Skin epidermis (tissue), 12 donors: Measurements from ENCODE around the gene PPP1R37.
A peak's percentile ranks its signal among the peaks of the same experiment; 100 is the strongest.

Experiments used
- H3K27ac ChIP-seq, 21 experiments: fragments of 200-600 bp; sonication (generic) in 11 of 21; one replicate each; pipeline ENCODE4 v1.5.0; 2020; ENCODE audit warnings: mild to moderate bottlenecking in 3 of 21, inconsistent platforms in 2 of 21, moderate library complexity in 2 of 21
- H3K4me3 ChIP-seq, 7 experiments: fragments of 200-600 bp; sonication (generic) in 2 of 7; one replicate each; pipeline ENCODE4 v1.5.0; 2020; ENCODE audit warnings: inconsistent platforms in 2 of 7, mild to moderate bottlenecking in 2 of 7, moderate library complexity in 1 of 7

Gene PPP1R37

GRCh38 chr19:45069056-45069455 lies 23.9 kb upstream of the PPP1R37 start:
- H3K27ac ChIP-seq: peak overlapping the region in 5 of 21 experiments; percentile 11 to 75 (median 48)
- H3K4me3 ChIP-seq: no peak overlapping the region

DNA sequence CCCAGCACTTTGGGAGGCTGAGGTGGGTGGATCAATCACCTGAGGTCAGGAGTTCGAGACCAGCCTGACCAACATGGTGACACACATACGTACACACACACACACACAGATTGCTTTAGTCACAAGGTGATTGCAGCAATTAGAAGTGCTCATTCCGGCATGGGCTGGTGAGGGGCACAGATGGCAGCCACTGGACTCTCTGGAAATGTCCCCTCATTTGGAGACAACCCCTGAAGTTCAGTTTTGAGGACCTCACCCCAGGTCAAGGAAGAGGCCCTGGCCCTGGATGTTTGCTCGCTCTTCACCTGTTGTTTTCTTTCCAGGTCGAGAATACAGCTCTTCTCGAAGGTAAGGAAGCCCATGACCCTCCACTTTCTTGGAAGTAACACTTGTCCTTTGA lies 22.8 kb upstream of the PPP1R37 start:
- Histone ChIP-seq H3K4me3 (no peak overlapping the region), H3K27ac (peak overlapping the region in 6 of 21 experiments; percentile 21 to 75 (median 54))

DNA sequence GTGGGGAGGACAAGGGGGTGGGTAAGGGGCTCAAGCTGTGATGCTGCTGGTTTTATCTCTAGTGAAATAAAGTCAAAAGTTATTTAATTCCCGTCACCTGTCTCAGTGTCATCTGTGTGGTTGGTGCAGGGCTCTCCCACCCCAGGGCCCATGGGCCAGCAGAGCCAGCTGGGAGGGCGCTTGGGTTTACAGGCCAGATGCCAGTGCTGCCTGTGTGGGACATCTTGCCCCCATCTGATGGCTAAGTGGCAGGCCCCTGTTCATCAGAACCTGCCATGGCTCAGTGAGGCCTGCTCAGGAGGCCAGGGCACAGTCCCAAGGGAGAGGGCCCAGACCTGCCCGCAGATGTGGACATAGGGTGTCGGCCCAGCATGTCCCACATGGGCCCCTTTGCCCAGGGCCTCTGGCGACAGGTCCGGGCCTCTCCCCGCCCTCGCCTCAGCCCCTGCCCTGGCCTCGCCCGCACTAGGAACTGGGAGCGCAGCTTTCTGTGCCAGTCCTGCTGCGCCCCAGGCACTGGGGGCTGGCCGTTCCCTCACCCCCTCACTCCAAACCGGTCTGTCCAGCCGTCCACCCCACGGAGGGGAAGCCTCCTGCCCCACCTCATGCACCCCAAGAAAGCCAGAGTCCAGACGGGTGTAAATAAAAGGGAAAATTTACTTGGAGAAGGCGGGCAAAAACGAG lies 22.0 kb upstream of the PPP1R37 start:
- Histone ChIP-seq H3K27ac (peak overlapping the region in 10 of 21 experiments; percentile 14 to 75 (median 46)), H3K4me3 (no peak overlapping the region)

DNA sequence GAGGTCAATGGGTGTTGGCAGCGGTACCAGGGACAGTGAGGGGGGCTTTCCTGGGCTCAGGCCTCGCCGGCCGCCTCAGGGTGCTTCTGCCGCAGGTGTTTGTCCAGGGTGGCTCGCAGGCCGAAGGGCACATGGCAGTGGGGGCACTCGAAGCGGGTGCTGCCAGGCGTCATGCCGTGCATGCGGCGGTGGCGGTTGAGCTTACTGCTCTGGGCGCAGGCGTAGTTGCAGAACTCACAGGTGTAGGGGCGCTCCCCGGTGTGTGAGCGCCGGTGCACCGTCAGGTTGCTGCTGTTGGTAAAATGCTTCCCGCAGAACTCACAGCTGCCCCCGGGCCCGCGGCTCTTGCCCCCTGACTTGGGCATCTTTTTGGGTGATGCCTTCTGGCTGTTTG lies 21.4 kb upstream of the PPP1R37 start:
- Histone ChIP-seq H3K4me3 (no peak overlapping the region), H3K27ac (peak overlapping the region in 10 of 21 experiments; percentile 14 to 75 (median 46))

DNA sequence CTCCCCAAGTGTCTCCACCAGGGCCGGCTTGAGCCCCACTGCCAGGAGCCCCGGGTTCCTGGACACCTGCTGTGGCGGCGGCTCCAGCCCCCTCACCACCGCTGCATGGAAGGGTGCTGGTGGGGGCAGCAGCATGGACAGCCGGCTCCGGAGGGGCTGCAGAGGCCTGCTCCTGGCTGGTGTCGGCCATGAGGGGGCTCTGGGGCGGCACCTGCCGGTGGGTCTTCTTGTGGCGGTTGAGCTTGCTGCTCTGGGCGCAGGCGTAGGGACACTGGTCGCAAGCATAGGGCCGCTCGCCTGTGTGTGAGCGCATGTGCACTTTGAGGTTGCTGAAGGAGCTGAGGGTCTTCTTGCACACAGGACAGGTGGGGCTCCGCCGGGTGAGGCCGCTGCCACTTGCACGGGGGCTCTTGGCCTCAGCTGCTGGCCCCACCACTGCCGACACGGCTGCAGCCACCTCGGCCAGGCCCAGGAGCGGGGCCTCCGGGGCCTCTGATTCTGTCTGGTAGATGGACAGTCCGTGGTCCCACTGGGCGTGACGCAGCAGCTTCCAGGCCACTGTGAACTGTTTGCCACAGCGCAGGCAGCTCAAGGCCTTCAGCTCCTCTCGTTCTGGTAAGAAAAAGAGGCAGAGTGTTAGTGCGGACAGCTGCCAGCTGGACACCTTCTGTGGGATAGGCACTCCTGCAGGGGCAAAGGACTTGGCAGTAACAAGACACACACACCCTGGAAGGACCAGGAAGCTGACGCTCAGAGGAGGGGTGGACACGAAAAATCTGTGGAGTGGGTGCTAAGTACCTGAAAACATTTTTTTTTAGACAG lies 20.8 kb upstream of the PPP1R37 start:
- peak overlapping the region in 4 of 21 experiments; percentile 5 to 75 (median 60) for H3K27ac ChIP-seq
- H3K4me3 ChIP-seq: no peak overlapping the region

GRCh38 chr19:45074744-45075300 lies 18.2 kb upstream of the PPP1R37 start:
- H3K27ac ChIP-seq: peak overlapping the region in 18 of 21 experiments; percentile 6 to 92 (median 80)
- peak overlapping the region; percentile 3 to 62 (median 57) for H3K4me3 ChIP-seq

GRCh38 chr19:45075301-45076028 lies 17.5 kb upstream of the PPP1R37 start:
- H3K27ac ChIP-seq: peak overlapping the region; percentile 10 to 92 (median 77)
- peak overlapping the region; percentile 43 to 62 (median 57) for H3K4me3 ChIP-seq

- Histone ChIP-seq H3K27ac (peak within 1 kb of the TSS; percentile 10 to 92 (median 77)), H3K4me3 (peak within 1 kb of the TSS; percentile 43 to 62 (median 57))
Measured at GRCh38 chr19:45076029-45076850, 16.7 kb upstream of the PPP1R37 start, which contains the start of gene ZNF296. TSS of gene ZNF296 (minus strand) at chr19:45076478. CDS start at chr19:45076373, 105 bp downstream.

DNA sequence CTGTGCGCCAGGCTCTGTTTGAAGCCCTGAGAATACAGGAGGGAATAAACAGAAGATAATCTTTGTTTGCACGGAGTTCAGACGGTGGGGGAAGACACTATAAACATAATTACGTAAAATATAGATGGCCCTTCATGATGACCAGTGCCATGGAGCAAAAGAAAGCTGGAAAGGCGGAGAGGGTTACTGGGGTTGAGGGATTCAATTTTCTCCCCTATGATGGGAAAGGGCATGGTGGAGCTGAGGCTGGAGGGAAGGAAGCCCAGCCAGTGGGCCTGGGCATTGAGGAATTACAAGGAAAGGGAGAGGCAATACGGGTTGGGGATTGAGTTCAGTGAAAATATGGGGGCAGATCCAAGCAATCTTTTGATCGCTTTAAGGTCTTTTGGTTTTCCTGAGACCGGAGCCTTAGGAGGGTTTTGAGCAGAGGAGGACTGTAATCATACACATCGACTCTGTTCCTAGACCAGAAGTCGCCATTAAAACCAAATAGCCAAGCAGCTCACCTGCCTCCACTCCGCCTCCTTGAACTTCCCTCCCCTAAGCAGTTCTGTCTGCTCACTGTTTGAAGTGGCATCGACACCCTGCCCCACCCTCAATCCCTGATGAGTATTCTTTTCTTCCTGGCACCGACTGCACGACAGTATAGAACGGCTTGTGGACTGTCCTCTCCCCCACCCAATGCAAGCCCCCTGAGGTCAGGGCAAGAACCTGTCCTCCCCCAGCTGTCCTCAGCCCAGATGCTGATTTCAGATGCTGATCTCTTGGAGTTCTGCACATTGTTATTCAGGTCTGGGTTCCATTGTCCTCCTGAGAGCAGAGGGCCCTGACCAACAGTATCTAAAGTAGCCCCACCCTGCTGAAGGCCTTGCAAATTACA lies 15.9 kb upstream of the PPP1R37 start:
- Histone ChIP-seq H3K4me3 (peak overlapping the region in 4 of 7 experiments; percentile 53 to 62 (median 58)), H3K27ac (peak overlapping the region in 15 of 21 experiments; percentile 27 to 92 (median 80))

DNA sequence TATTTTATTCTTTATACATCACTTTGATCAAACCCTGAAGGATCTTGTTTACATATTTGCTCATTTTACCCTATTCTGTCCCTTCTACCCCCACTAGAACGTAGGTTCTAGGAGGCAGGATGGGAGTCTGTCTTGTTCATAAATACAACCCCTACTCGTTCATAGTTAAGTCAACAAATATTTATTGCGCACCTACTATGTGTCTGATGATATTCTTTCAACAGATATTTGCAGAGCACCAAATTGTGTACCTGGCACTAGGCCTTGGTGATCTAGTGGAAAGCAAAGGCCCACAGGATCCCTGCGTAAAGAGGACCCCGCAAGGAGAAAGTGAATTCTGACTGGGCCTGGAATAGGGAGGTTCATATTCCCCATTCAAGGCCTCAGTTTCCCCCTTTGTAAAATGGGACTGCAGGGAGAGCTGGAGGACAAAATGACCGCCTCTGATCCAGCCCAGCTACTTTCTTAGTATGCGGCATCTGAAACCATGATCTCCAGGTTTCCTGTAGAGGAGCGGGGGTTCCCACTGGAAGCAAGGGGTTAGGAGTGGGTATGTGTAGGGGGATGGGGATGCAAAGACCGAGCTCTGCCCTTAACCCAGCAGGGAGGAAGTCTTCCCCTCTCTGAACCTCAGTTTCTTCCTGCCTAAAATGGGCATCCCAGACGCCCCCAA lies 14.5 kb upstream of the PPP1R37 start:
- H3K4me3 ChIP-seq: peak overlapping the region; percentile 56 to 95 (median 86)
- peak overlapping the region in 19 of 21 experiments; percentile 63 to 98 (median 87) for H3K27ac ChIP-seq

DNA sequence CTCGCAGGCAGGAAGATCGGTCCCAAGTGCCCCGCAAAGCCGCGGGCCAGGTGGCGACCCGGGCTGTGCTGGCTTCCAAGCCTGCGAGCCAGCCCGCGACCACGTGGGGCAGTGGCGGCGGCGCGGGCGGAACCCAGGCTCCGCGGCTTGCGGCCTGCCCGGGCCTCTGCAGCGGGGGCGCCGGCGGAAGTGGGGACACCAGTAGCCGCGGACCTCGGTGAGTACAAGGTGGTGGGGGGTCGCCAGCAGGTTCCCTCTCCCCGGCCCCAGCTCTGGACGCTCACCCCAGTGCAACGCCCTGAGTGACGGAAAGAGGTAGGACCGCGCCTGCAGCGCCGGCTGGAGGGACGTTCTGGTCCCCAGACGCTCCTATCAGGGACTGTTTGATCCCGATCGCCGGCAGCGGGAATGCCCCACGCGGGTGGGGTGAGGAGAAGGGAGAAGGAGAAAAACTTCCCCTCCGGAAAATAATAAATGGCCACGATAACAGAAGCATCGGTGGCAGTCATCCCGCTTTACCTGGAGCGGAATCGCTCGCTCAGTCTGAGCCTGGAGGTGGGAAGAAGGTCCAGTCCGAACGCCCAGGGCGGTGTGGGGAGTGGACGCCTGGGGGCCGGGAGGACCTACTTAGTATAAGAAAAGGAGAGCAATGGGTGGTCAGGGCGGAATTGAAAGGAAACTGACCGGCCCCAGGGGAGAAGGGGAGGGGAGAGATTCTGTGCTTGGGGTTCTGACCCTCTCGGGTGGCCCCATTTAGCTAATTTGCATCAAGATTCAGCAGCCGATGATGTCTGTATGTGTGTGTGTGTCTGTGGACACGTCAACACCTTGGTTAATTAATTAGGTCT lies 13.7 kb upstream of the PPP1R37 start, which contains the start of gene GEMIN7:
TSS of gene GEMIN7 (plus strand) at position 198 of the 848 bp plus-strand sequence. CDS start 10,855 bp downstream, outside the sequence.
- H3K4me3 ChIP-seq: peak within 1 kb of the TSS; percentile 56 to 95 (median 86)
- peak within 1 kb of the TSS; percentile 37 to 98 (median 87) for H3K27ac ChIP-seq

GRCh38 chr19:45079911-45080370 lies 13.0 kb upstream of the PPP1R37 start:
- peak overlapping the region; percentile 56 to 95 (median 86) for H3K4me3 ChIP-seq
- peak overlapping the region in 20 of 21 experiments; percentile 63 to 98 (median 87) for H3K27ac ChIP-seq

DNA sequence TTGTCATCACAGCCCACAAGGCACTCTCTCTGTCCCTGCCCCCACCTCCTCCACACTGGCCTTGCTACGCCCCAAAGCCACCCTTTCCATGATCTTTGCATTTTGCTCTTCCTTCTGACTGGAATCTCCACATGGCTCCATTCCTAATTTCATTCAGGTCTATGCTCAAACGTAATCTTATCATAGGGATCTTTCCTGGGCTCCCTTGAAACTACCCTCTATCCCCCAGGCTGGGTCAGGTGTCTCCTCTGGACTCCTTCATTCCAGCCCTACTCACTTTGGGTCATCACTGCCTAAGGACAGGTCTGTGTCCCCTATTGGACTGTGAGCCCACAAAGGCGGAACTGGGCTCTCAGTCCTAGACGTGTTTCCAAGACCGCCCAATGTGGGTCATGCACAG lies 10.8 kb upstream of the PPP1R37 start:
- Histone ChIP-seq H3K4me3 (no peak overlapping the region), H3K27ac (no peak overlapping the region)

- Histone ChIP-seq H3K4me3 (no peak overlapping the region), H3K27ac (no peak overlapping the region)
Measured at GRCh38 chr19:45086480-45086879, 6.5 kb upstream of the PPP1R37 start.

GRCh38 chr19:45087531-45087930 lies 5.4 kb upstream of the PPP1R37 start:
- Histone ChIP-seq H3K27ac (peak overlapping the region in 3 of 21 experiments; percentile 24 to 67 (median 53)), H3K4me3 (no peak overlapping the region)

DNA sequence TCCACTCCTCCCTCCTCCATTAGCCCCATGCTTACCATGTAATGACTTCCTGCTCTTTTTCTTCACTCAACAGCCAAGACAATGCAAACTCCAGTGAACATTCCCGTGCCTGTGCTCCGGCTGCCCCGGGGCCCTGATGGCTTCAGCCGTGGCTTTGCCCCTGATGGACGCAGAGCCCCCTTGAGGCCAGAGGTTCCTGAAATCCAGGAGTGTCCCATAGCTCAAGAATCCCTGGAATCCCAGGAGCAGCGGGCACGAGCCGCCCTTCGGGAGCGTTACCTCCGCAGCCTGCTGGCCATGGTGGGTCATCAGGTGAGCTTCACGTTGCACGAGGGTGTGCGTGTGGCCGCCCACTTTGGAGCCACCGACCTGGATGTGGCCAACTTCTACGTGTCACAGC lies 2.9 kb upstream of the PPP1R37 start:
- Histone ChIP-seq H3K27ac (no peak overlapping the region), H3K4me3 (no peak overlapping the region)
